PFSK-1 (cell line): Measurements from ENCODE around the gene SLC66A2.

Experiments
- FOXP2 ChIP-seq: optimal IDR thresholded peaks from 2 replicates; pipeline ENCODE3; 2011; ENCODE audit warnings: borderline replicate concordance, control low read depth, inconsistent platforms; ENCODE audit not compliant: insufficient read depth; ENCODE audit errors: extremely low read length, extremely low read depth
- POLR2AphosphoS5 ChIP-seq: IDR thresholded peaks from 2 replicates; pipeline ENCODE4 v1.6.1; 2012; ENCODE audit warnings: low read depth, mild to moderate bottlenecking, control low read depth, low read length, moderate library complexity
- SIN3A ChIP-seq: IDR thresholded peaks from 2 replicates; pipeline ENCODE4 v1.6.1; 2012; ENCODE audit warnings: mild to moderate bottlenecking, low read length, moderate library complexity, borderline replicate concordance; ENCODE audit not compliant: insufficient read depth
- TAF1 ChIP-seq: IDR thresholded peaks from 2 replicates; pipeline ENCODE4 v1.6.1; 2012; ENCODE audit warnings: low read length, control low read depth, borderline replicate concordance; ENCODE audit not compliant: insufficient read depth
- TF ChIP-seq, protein P1 (sequence below), 2 experiments: IDR thresholded peaks; 2 replicates each; pipeline versions ENCODE4 v1.6.1 to v1.8.0; 2011 to 2012; ENCODE audit warnings: low read depth in 2 of 2, low read length in 2 of 2, control low read depth in 1 of 2, inconsistent platforms in 1 of 2, mild to moderate bottlenecking in 1 of 2, moderate library complexity in 1 of 2; ENCODE audit not compliant: insufficient read depth in 1 of 2

SLC66A2 gene

DNA sequence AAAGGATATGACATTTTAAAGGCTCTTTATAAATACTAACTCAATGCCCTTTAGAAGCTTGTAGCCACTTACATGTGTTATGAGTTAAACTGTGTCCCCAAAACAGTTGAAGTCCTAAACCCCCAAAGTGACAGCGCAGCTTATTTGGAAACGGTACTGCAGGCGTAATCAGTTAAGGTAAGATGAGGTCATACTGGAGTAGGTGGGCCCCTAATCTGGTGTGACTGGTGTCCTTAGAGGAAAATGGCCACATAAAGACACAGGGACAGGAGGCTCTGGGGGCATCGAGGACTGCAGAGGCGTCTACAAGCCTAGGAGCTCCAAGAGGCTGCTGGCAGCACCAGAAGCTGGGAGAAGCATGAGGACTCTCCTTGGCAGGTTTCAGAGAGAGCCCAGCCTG is 28.4 kb upstream of the SLC66A2 start:
- no peak for TF ChIP-seq TAF1
- TF ChIP-seq POLR2AphosphoS5, result no peak
- no peak for TF ChIP-seq FOXP2
- TF ChIP-seq, protein P1, sequence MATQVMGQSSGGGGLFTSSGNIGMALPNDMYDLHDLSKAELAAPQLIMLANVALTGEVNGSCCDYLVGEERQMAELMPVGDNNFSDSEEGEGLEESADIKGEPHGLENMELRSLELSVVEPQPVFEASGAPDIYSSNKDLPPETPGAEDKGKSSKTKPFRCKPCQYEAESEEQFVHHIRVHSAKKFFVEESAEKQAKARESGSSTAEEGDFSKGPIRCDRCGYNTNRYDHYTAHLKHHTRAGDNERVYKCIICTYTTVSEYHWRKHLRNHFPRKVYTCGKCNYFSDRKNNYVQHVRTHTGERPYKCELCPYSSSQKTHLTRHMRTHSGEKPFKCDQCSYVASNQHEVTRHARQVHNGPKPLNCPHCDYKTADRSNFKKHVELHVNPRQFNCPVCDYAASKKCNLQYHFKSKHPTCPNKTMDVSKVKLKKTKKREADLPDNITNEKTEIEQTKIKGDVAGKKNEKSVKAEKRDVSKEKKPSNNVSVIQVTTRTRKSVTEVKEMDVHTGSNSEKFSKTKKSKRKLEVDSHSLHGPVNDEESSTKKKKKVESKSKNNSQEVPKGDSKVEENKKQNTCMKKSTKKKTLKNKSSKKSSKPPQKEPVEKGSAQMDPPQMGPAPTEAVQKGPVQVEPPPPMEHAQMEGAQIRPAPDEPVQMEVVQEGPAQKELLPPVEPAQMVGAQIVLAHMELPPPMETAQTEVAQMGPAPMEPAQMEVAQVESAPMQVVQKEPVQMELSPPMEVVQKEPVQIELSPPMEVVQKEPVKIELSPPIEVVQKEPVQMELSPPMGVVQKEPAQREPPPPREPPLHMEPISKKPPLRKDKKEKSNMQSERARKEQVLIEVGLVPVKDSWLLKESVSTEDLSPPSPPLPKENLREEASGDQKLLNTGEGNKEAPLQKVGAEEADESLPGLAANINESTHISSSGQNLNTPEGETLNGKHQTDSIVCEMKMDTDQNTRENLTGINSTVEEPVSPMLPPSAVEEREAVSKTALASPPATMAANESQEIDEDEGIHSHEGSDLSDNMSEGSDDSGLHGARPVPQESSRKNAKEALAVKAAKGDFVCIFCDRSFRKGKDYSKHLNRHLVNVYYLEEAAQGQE (IDR thresholded peaks at IDR 0.05; ENCODE audit: insufficient read depth in 1 of 2, low read depth in 2 of 2, low read length in 2 of 2), result no peak
- TF ChIP-seq SIN3A, result no peak

GRCh38 chr18:79975985-79976680 is 24.7 kb upstream of the SLC66A2 start:
- no peak for TF ChIP-seq FOXP2
- no peak for TF ChIP-seq TAF1
- TF ChIP-seq POLR2AphosphoS5, result no peak
- TF ChIP-seq, protein P1 (IDR thresholded peaks at IDR 0.05; ENCODE audit: insufficient read depth in 1 of 2, low read depth in 2 of 2, low read length in 2 of 2), result no peak

- TF ChIP-seq POLR2AphosphoS5 (no peak), TAF1 (no peak), SIN3A (no peak), FOXP2 (no peak)
- TF ChIP-seq, protein P1 (IDR thresholded peaks at IDR 0.05; ENCODE audit: insufficient read depth in 1 of 2, low read depth in 2 of 2, low read length in 2 of 2), result no peak
Measured at GRCh38 chr18:79975043-79975442, 23.6 kb upstream of the SLC66A2 start.

- TF ChIP-seq TAF1, result no peak
- TF ChIP-seq POLR2AphosphoS5, result no peak
- TF ChIP-seq SIN3A, result no peak
- no peak for TF ChIP-seq FOXP2
- TF ChIP-seq, protein P1 (IDR thresholded peaks at IDR 0.05; ENCODE audit: insufficient read depth in 1 of 2, low read depth in 2 of 2, low read length in 2 of 2), result no peak
Measured at GRCh38 chr18:79974025-79974654, 22.7 kb upstream of the SLC66A2 start.
